ENCODE data around the gene ATXN1.

The ATXN1 gene

GRCh38 chr6:16481697-16482399 lies 279.4 kb downstream of the ATXN1 start:
- TF ChIP-seq GATA2 (IDR thresholded peaks at IDR 0.05; ENCODE audit: low read depth, low read length) = no peak
- TF ChIP-seq GATA3 (IDR thresholded peaks at IDR 0.05; ENCODE audit: low read depth, low read length) = no peak

GRCh38 chr6:16480763-16481560 lies 280.3 kb downstream of the ATXN1 start:
- TF ChIP-seq GATA3 (IDR thresholded peaks at IDR 0.05; ENCODE audit: low read depth, low read length) (no peak), GATA2 (IDR thresholded peaks at IDR 0.05; ENCODE audit: low read depth, low read length) (no peak)

GRCh38 chr6:16477367-16478149 lies 283.7 kb downstream of the ATXN1 start:
- TF ChIP-seq GATA3 (IDR thresholded peaks at IDR 0.05; ENCODE audit: low read depth, low read length) = no peak
- no peak for TF ChIP-seq GATA2 (IDR thresholded peaks at IDR 0.05; ENCODE audit: low read depth, low read length)

- TF ChIP-seq GATA3 (IDR thresholded peaks at IDR 0.05; ENCODE audit: low read depth, low read length) (no peak), GATA2 (IDR thresholded peaks at IDR 0.05; ENCODE audit: low read depth, low read length) (no peak)
Measured at GRCh38 chr6:16476861-16477260, 284.4 kb downstream of the ATXN1 start.

GRCh38 chr6:16475494-16475781 lies 285.8 kb downstream of the ATXN1 start:
- TF ChIP-seq GATA2 (IDR thresholded peaks at IDR 0.05; ENCODE audit: low read depth, low read length) (no peak), GATA3 (IDR thresholded peaks at IDR 0.05; ENCODE audit: low read depth, low read length) (no peak)

- no peak for TF ChIP-seq GATA3 (IDR thresholded peaks at IDR 0.05; ENCODE audit: low read depth, low read length)
- no peak for TF ChIP-seq GATA2 (IDR thresholded peaks at IDR 0.05; ENCODE audit: low read depth, low read length)
Measured at GRCh38 chr6:16474772-16475493, 286.3 kb downstream of the ATXN1 start.

- TF ChIP-seq GATA2 (IDR thresholded peaks at IDR 0.05; ENCODE audit: low read depth, low read length) = no peak
- TF ChIP-seq GATA3 (IDR thresholded peaks at IDR 0.05; ENCODE audit: low read depth, low read length) = no peak
Measured at GRCh38 chr6:16473908-16474771, 287.1 kb downstream of the ATXN1 start.

- TF ChIP-seq GATA2 (IDR thresholded peaks at IDR 0.05; ENCODE audit: low read depth, low read length) = no peak
- TF ChIP-seq GATA3 (IDR thresholded peaks at IDR 0.05; ENCODE audit: low read depth, low read length) = no peak
Measured at GRCh38 chr6:16473184-16473907, 287.9 kb downstream of the ATXN1 start.

- TF ChIP-seq GATA2 (IDR thresholded peaks at IDR 0.05; ENCODE audit: low read depth, low read length) (no peak), GATA3 (IDR thresholded peaks at IDR 0.05; ENCODE audit: low read depth, low read length) (no peak)
Measured at GRCh38 chr6:16472349-16473069, 288.8 kb downstream of the ATXN1 start.

GRCh38 chr6:16471910-16472297 lies 289.4 kb downstream of the ATXN1 start:
- TF ChIP-seq GATA2 (IDR thresholded peaks at IDR 0.05; ENCODE audit: low read depth, low read length) (no peak), GATA3 (IDR thresholded peaks at IDR 0.05; ENCODE audit: low read depth, low read length) (no peak)

GRCh38 chr6:16471222-16471909 lies 289.9 kb downstream of the ATXN1 start:
- TF ChIP-seq GATA3 (IDR thresholded peaks at IDR 0.05; ENCODE audit: low read depth, low read length) = no peak
- no peak for TF ChIP-seq GATA2 (IDR thresholded peaks at IDR 0.05; ENCODE audit: low read depth, low read length)
